H9 (cell line): ENCODE measurements around the gene ANKRD34B. TPM values are rescaled to one million over a fixed set of nuclear protein-coding genes. Genes with fewer than 3 reads are reported as not detected.

Experiments used
- DNase-seq: peaks from one replicate; pipeline ENCODE4 v3.0.0-alpha.2; 2017
- H2AFZ ChIP-seq: one replicate; pipeline ENCODE4 v1.6.1; 2013; ENCODE audit warnings: mild to moderate bottlenecking, low read length, control low read depth, moderate library complexity
- H2AK5ac ChIP-seq: 2 replicates; pipeline ENCODE4 v1.6.1; 2013; ENCODE audit warnings: low read length, control low read depth, mixed read lengths; ENCODE audit not compliant: insufficient read length
- H2BK120ac ChIP-seq: one replicate; pipeline ENCODE4 v1.6.1; 2013; ENCODE audit warnings: low read depth, mild to moderate bottlenecking, low read length, control low read depth, inconsistent platforms; ENCODE audit not compliant: poor library complexity, severe bottlenecking
- H2BK12ac ChIP-seq: 2 replicates; pipeline ENCODE4 v1.6.1; 2013; ENCODE audit warnings: low read length, control low read depth, mixed read lengths, low read depth; ENCODE audit not compliant: insufficient read length
- H2BK15ac ChIP-seq: 2 replicates; pipeline ENCODE4 v1.6.1; 2013; ENCODE audit warnings: low read depth, low read length, control low read depth
- H2BK20ac ChIP-seq: one replicate; pipeline ENCODE4 v1.6.1; 2013; ENCODE audit warnings: low read depth, mild to moderate bottlenecking, low read length, control low read depth, inconsistent platforms; ENCODE audit not compliant: poor library complexity, severe bottlenecking
- H2BK5ac ChIP-seq: 2 replicates; pipeline ENCODE4 v1.6.1; 2013; ENCODE audit warnings: low read length, control low read depth, mixed read lengths; ENCODE audit not compliant: insufficient read length
- H3K14ac ChIP-seq: 2 replicates; pipeline ENCODE4 v1.6.1; 2013; ENCODE audit warnings: low read length, control low read depth; ENCODE audit not compliant: insufficient read depth
- H3K18ac ChIP-seq: 2 replicates; pipeline ENCODE4 v1.6.1; 2013; ENCODE audit warnings: low read depth, mild to moderate bottlenecking, mixed read lengths, low read length, control low read depth; ENCODE audit not compliant: insufficient read length
- H3K23ac ChIP-seq: 2 replicates; pipeline ENCODE4 v1.6.1; 2013; ENCODE audit warnings: low read length, control low read depth, mixed read lengths, low read depth; ENCODE audit not compliant: insufficient read length
- H3K23me2 ChIP-seq: 2 replicates; pipeline ENCODE4 v1.6.1; 2013; ENCODE audit warnings: low read depth, mild to moderate bottlenecking, mixed read lengths, low read length, control low read depth; ENCODE audit not compliant: insufficient read length, poor library complexity, severe bottlenecking
- H3K27ac ChIP-seq: 2 replicates; pipeline ENCODE4 v1.5.1; 2013; ENCODE audit warnings: low read length, control low read depth, mixed read lengths, low read depth; ENCODE audit not compliant: insufficient read length
- H3K27me3 ChIP-seq: 2 replicates; pipeline ENCODE4 v1.6.1; 2013; ENCODE audit warnings: low read length, control low read depth, inconsistent platforms; ENCODE audit not compliant: insufficient read depth
- H3K4ac ChIP-seq: 2 replicates; pipeline ENCODE4 v1.6.1; 2013; ENCODE audit warnings: low read depth, mild to moderate bottlenecking, control low read depth, inconsistent platforms, low read length, moderate library complexity
- H3K4me1 ChIP-seq: 2 replicates; pipeline ENCODE4 v1.6.1; 2013; ENCODE audit warnings: low read length, control low read depth, inconsistent platforms; ENCODE audit not compliant: insufficient read depth
- H3K4me2 ChIP-seq: 2 replicates; pipeline ENCODE4 v1.6.1; 2013; ENCODE audit warnings: low read length, control low read depth, mixed read lengths; ENCODE audit not compliant: insufficient read length, insufficient read depth
- H3K56ac ChIP-seq: 2 replicates; pipeline ENCODE4 v1.6.1; 2013; ENCODE audit warnings: low read depth, mild to moderate bottlenecking, mixed read lengths, low read length, control low read depth; ENCODE audit not compliant: insufficient read length
- H3K79me1 ChIP-seq: 2 replicates; pipeline ENCODE4 v1.6.1; 2013; ENCODE audit warnings: low read depth, mild to moderate bottlenecking, moderate library complexity, low read length, control low read depth, inconsistent platforms; ENCODE audit not compliant: insufficient read depth, poor library complexity, severe bottlenecking
- H3K79me2 ChIP-seq: 2 replicates; pipeline ENCODE4 v1.6.1; 2013; ENCODE audit warnings: low read length, control low read depth, inconsistent platforms; ENCODE audit not compliant: insufficient read depth
- H3K9ac ChIP-seq: 2 replicates; pipeline ENCODE4 v1.6.1; 2013; ENCODE audit warnings: low read length, control low read depth, mixed read lengths; ENCODE audit not compliant: insufficient read length; ENCODE audit errors: extremely low read depth
- H3K9me3 ChIP-seq: one replicate; pipeline ENCODE4 v1.6.1; 2013; ENCODE audit warnings: low read depth, low read length, inconsistent platforms; ENCODE audit not compliant: control insufficient read depth
- H3T11ph ChIP-seq: one replicate; pipeline ENCODE4 v1.6.1; 2013; ENCODE audit warnings: mild to moderate bottlenecking, low read length, control low read depth, inconsistent platforms
- H4K20me1 ChIP-seq: one replicate; pipeline ENCODE4 v1.6.1; 2013; ENCODE audit not compliant: control insufficient read depth, insufficient read length, insufficient read depth
- H4K5ac ChIP-seq: 2 replicates; pipeline ENCODE4 v1.6.1; 2013; ENCODE audit warnings: low read depth, mild to moderate bottlenecking, mixed read lengths, low read length, control low read depth; ENCODE audit not compliant: insufficient read length
- H4K8ac ChIP-seq: replicated peaks from 2 replicates; pipeline ENCODE4 v1.6.1; 2013; ENCODE audit warnings: low read length, control low read depth, mixed read lengths, low read depth; ENCODE audit not compliant: insufficient read length
- H4K91ac ChIP-seq: 2 replicates; pipeline ENCODE4 v1.6.1; 2013; ENCODE audit warnings: low read depth, mild to moderate bottlenecking, moderate library complexity, mixed read lengths, low read length, control low read depth; ENCODE audit not compliant: insufficient read length
- H3K27ac Mint-ChIP-seq, 3 experiments: 2 replicates in 2 of 3; 3 replicates in 1 of 3; pipeline ENCODE4 v1.8.0; 2020 to 2021; ENCODE audit warnings: mixed read lengths in 3 of 3, mild to moderate bottlenecking in 1 of 3, moderate library complexity in 1 of 3
- H3K27me3 Mint-ChIP-seq: 2 replicates; pipeline ENCODE4 v1.8.0; 2021; ENCODE audit warnings: low read depth, mild to moderate bottlenecking, moderate library complexity, mixed read lengths
- H3K36me3 Mint-ChIP-seq, 3 experiments: 2 replicates in 2 of 3; 3 replicates in 1 of 3; pipeline ENCODE4 v1.8.0; 2020 to 2021; ENCODE audit warnings: low read depth in 3 of 3, mixed read lengths in 3 of 3; ENCODE audit not compliant: insufficient read depth in 1 of 3
- H3K4me1 Mint-ChIP-seq, 2 experiments: 2 replicates each; pipeline ENCODE4 v1.8.0; 2020; ENCODE audit warnings: mixed read lengths in 2 of 2
- H3K4me3 Mint-ChIP-seq, 2 experiments: 2 replicates in 1 of 2; 3 replicates in 1 of 2; pipeline ENCODE4 v1.8.0; 2020 to 2021; ENCODE audit warnings: mild to moderate bottlenecking in 2 of 2, mixed read lengths in 2 of 2, moderate library complexity in 1 of 2
- H3K9me3 Mint-ChIP-seq, 2 experiments: 2 replicates in 1 of 2; 3 replicates in 1 of 2; pipeline ENCODE4 v1.8.0; 2020; ENCODE audit warnings: mild to moderate bottlenecking in 2 of 2, mixed read lengths in 2 of 2, moderate library complexity in 1 of 2
- WGBS: extraction: QIAGEN DNeasy Blood & Tissue Kit; methylation state at CpG from one replicate; pipeline ENCODE4 v1.1.7; 2013; ENCODE audit warnings: missing lambda C conversion rate, low lambda C conversion rate, mixed read lengths; ENCODE audit not compliant: insufficient read length; ENCODE audit errors: extremely low coverage; 5-methylcytosine and 5-hydroxymethylcytosine counted together
- total RNA-seq: library from RNA; stranded (reverse); gene quantifications from 2 replicates; pipeline ENCODE4 v1.2.1, GENCODE V29; 2021
- TF ChIP-seq, protein P1 (sequence below): fragments of 200-600 bp; sonication (generic); conservative IDR thresholded peaks from 3 replicates; pipeline ENCODE4 v1.8.0; 2021; ENCODE audit warnings: antibody characterized with exemption, mild to moderate bottlenecking

Gene ANKRD34B
- total RNA-seq, 1 experiment from 2014 or later = 0.72 TPM

DNA sequence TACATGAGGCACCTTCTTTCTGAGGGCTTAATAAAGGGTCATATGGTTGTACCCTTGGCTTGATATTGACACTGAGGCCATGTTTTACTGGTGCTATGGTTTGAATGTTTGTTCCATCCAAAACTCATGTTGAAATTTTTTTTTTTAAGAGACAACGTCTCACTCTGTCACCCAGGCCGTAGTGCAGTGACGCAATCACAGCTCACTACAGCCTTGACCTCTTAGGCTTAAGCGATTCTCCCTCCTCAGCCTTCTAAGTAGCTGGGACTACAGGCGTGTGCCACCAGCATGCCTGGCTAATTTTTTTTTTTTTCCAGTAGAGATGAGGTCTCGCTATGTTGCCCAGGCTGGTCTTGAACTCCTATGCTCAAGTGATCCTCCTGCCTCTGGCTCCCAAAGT, 61.2 kb downstream of the ANKRD34B start:
- H3K23ac ChIP-seq = no peak overlapping the region

More for the DNA sequence above, 61.2 kb downstream of the ANKRD34B start:
- no peaks in the 10 kb centered on the region for H3K27me3 ChIP-seq
- no peak overlapping the region; the same call in 1 of the 2 replicates for H2BK15ac ChIP-seq
- no peaks in the 10 kb centered on the region for H3K23me2 ChIP-seq
- no peak overlapping the region for H4K5ac ChIP-seq
- H3K79me1 ChIP-seq = no peaks in the 10 kb centered on the region
- H2BK12ac ChIP-seq = no peak overlapping the region
- no peak overlapping the region for H2AFZ ChIP-seq
- H3K56ac ChIP-seq = no peak overlapping the region
- H3K4me1 ChIP-seq = no peaks in the 10 kb centered on the region
- Mint-ChIP-seq H3K9me3 (no peaks in the 10 kb centered on the region), H3K27me3 (no peaks in the 10 kb centered on the region), H3K4me3 (no peak overlapping the region), H3K27ac (no peak overlapping the region; a peak in 1 of 7 replicates), H3K36me3 (no peaks in the 10 kb centered on the region; a peak in 2 of 7 replicates), H3K4me1 (no peaks in the 10 kb centered on the region; a peak in 1 of 4 replicates)
- H3K9me3 ChIP-seq = no peaks in the 10 kb centered on the region
- no peak overlapping the region for H3T11ph ChIP-seq
- DNase-seq = no peak
- H3K27ac ChIP-seq = no peak overlapping the region
- H2BK20ac ChIP-seq = no peak overlapping the region
- no peak overlapping the region for H2AK5ac ChIP-seq
- H2BK5ac ChIP-seq = no peak overlapping the region
- no peak overlapping the region for H3K4ac ChIP-seq
- H4K20me1 ChIP-seq = no peaks in the 10 kb centered on the region
- H3K9ac ChIP-seq = no peak overlapping the region
- no peak overlapping the region for H4K91ac ChIP-seq
- H3K4me2 ChIP-seq = no peak overlapping the region
- TF ChIP-seq, protein P1, sequence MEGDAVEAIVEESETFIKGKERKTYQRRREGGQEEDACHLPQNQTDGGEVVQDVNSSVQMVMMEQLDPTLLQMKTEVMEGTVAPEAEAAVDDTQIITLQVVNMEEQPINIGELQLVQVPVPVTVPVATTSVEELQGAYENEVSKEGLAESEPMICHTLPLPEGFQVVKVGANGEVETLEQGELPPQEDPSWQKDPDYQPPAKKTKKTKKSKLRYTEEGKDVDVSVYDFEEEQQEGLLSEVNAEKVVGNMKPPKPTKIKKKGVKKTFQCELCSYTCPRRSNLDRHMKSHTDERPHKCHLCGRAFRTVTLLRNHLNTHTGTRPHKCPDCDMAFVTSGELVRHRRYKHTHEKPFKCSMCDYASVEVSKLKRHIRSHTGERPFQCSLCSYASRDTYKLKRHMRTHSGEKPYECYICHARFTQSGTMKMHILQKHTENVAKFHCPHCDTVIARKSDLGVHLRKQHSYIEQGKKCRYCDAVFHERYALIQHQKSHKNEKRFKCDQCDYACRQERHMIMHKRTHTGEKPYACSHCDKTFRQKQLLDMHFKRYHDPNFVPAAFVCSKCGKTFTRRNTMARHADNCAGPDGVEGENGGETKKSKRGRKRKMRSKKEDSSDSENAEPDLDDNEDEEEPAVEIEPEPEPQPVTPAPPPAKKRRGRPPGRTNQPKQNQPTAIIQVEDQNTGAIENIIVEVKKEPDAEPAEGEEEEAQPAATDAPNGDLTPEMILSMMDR = no peak
- no CpG with 5 or more reads among the region's 6 CpGs for WGBS
- H2BK120ac ChIP-seq = no peak overlapping the region
- no peak overlapping the region for H3K14ac ChIP-seq
- H3K79me2 ChIP-seq = no peaks in the 10 kb centered on the region
- H3K18ac ChIP-seq = no peak overlapping the region
- no peak overlapping the region for H4K8ac ChIP-seq
